Progenitor cell of endocrine pancreas (in vitro differentiated cells): ENCODE results near the gene TECTB. TPM values are rescaled to one million over a fixed set of nuclear protein-coding genes. Genes with fewer than 3 reads are reported as not detected.

Source experiments
- DNase-seq: peaks from one replicate; pipeline ENCODE4 v3.0.0; 2021; ENCODE audit warnings: low spot score; ENCODE audit not compliant: unreplicated experiment
- H3K27ac Mint-ChIP-seq: 2 replicates; pipeline ENCODE4 v1.8.0; 2021; ENCODE audit warnings: mild to moderate bottlenecking, moderate library complexity, mixed read lengths
- H3K27me3 Mint-ChIP-seq: 2 replicates; pipeline ENCODE4 v1.8.0; 2021; ENCODE audit warnings: mixed read lengths
- H3K36me3 Mint-ChIP-seq: 2 replicates; pipeline ENCODE4 v1.8.0; 2022; ENCODE audit warnings: mixed read lengths; ENCODE audit not compliant: insufficient read depth
- H3K4me1 Mint-ChIP-seq: 2 replicates; pipeline ENCODE4 v1.8.0; 2021; ENCODE audit warnings: low read depth, mixed read lengths
- H3K4me3 Mint-ChIP-seq: 2 replicates; pipeline ENCODE4 v1.8.0; 2021; ENCODE audit warnings: low read depth, mild to moderate bottlenecking, moderate library complexity, mixed read lengths
- H3K9me3 Mint-ChIP-seq: 2 replicates; pipeline ENCODE4 v1.8.0; 2021; ENCODE audit warnings: low read depth, mixed read lengths
- CTCF ChIP-seq: fragments of 200-600 bp; sonication (generic); IDR thresholded peaks from one replicate; pipeline ENCODE4 v1.5.0; 2021; ENCODE audit warnings: antibody characterized with exemption, mild to moderate bottlenecking; ENCODE audit not compliant: unreplicated experiment
- total RNA-seq: library from RNA; stranded (reverse); gene quantifications from 2 replicates; pipeline ENCODE4 v1.2.1, GENCODE V29; 2021

TECTB gene
- total RNA-seq, 1 donor from 2014 or later = not detected

- TF ChIP-seq CTCF = no peak
- Mint-ChIP-seq H3K4me3 (no peak overlapping the region), H3K27me3 (peaks cover 4% of the 10 kb centered on the region), H3K4me1 (no peaks in the 10 kb centered on the region), H3K9me3 (peaks cover 9% of the 10 kb centered on the region), H3K27ac (no peak overlapping the region), H3K36me3 (no peaks in the 10 kb centered on the region)
- DNase-seq = no peak
Measured at GRCh38 chr10:112240441-112240840, 42.8 kb upstream of the TECTB start.

DNA sequence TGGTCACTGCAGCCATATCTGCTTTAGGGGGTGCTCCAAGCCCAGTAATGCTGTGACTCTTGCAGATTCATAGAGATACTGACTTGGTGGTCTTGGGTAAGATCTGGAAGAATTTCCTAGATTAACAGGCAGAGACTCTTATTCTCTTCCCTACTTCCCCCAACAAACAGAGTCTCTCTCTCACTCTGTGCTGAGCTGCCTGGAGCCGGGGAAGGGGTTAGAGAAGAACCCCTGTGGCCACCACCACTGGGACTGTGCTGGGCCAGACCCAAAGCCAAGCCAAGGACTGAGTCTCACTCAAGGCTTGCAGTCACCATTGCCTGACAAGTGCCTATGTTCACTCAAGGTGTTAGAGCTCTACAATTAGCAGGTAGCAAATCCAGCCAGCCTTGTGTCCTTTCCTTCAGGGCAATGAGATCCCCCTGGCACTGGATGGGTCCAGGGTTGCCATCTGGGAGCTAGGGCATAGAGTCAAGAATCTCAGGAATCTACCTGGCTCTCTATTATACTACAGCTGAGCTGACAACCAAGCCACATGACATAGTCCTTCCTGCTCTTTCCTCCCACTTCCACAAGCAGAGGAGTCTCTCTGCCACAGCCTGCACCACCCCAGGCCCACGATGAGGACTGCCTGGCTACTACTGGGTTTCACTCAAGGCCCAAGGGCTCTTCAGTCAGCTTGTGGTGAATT, 41.4 kb upstream of the TECTB start:
- Mint-ChIP-seq H3K27me3 (peaks cover 4% of the 10 kb centered on the region), H3K4me1 (no peaks in the 10 kb centered on the region), H3K9me3 (peaks cover 11% of the 10 kb centered on the region), H3K36me3 (no peaks in the 10 kb centered on the region), H3K4me3 (no peak overlapping the region), H3K27ac (no peak overlapping the region)
- no peak for DNase-seq
- TF ChIP-seq CTCF = no peak

- peaks cover 12% of the 10 kb centered on the region for H3K9me3 Mint-ChIP-seq
- TF ChIP-seq CTCF = no peak
- H3K4me1 Mint-ChIP-seq = no peaks in the 10 kb centered on the region
- no peaks in the 10 kb centered on the region for H3K36me3 Mint-ChIP-seq
- DNase-seq = no peak
- H3K4me3 Mint-ChIP-seq = no peak overlapping the region
- H3K27ac Mint-ChIP-seq = no peak overlapping the region
- peaks cover 4% of the 10 kb centered on the region for H3K27me3 Mint-ChIP-seq
Measured at GRCh38 chr10:112242769-112243168, 40.4 kb upstream of the TECTB start.

- no peak overlapping the region for H3K27ac Mint-ChIP-seq
- no peak for DNase-seq
- H3K4me1 Mint-ChIP-seq = no peaks in the 10 kb centered on the region
- H3K4me3 Mint-ChIP-seq = no peak overlapping the region
- no peak for TF ChIP-seq CTCF
- H3K27me3 Mint-ChIP-seq = peaks cover 4% of the 10 kb centered on the region
- peaks cover 3% of the 10 kb centered on the region for H3K9me3 Mint-ChIP-seq
- H3K36me3 Mint-ChIP-seq = no peaks in the 10 kb centered on the region
Measured at GRCh38 chr10:112243713-112244112, 39.5 kb upstream of the TECTB start.

GRCh38 chr10:112244197-112244596, 39.0 kb upstream of the TECTB start:
- TF ChIP-seq CTCF = no peak
- no peaks in the 10 kb centered on the region for H3K36me3 Mint-ChIP-seq

More at GRCh38 chr10:112244197-112244596, 39.0 kb upstream of the TECTB start:
- Mint-ChIP-seq H3K27ac (no peak overlapping the region), H3K4me3 (no peak overlapping the region), H3K9me3 (peaks cover 3% of the 10 kb centered on the region), H3K4me1 (no peaks in the 10 kb centered on the region), H3K27me3 (peaks cover 4% of the 10 kb centered on the region)
- no peak for DNase-seq
